Measurements from ENCODE around the gene OR3A2.

GRCh38 chr17:3260600-3260999 is 125.5 kb downstream of the OR3A2 start:
- TF ChIP-seq, protein P1, sequence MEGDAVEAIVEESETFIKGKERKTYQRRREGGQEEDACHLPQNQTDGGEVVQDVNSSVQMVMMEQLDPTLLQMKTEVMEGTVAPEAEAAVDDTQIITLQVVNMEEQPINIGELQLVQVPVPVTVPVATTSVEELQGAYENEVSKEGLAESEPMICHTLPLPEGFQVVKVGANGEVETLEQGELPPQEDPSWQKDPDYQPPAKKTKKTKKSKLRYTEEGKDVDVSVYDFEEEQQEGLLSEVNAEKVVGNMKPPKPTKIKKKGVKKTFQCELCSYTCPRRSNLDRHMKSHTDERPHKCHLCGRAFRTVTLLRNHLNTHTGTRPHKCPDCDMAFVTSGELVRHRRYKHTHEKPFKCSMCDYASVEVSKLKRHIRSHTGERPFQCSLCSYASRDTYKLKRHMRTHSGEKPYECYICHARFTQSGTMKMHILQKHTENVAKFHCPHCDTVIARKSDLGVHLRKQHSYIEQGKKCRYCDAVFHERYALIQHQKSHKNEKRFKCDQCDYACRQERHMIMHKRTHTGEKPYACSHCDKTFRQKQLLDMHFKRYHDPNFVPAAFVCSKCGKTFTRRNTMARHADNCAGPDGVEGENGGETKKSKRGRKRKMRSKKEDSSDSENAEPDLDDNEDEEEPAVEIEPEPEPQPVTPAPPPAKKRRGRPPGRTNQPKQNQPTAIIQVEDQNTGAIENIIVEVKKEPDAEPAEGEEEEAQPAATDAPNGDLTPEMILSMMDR (conservative IDR thresholded peaks at IDR 0.05; ENCODE audit: low read length): no peak
- TF ChIP-seq EZH2phosphoT487 (IDR thresholded peaks at IDR 0.05; ENCODE audit: borderline replicate concordance): no peak

Measured in Loucy (cell line).